ENCODE data around the gene SHANK1.

DNA sequence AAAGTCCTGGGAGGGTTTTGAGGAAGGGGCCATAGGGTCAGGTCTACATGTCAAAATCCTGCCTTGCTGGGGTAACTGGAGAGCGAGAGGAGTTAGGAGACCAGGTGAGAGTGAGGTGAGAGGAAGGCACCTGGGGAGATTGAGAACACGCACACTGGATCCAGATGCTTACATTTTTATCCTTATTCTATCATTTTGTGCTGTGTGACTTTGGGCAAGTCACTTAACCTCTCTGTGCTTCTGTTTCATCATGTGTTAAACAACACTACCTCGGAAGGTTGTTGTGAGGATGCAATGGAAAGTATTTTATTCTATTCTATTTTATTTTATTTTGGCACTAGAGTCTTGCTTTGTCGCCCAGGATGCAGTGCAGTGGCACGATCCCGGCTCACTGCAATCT lies 66.9 kb downstream of the SHANK1 start:
- TF ChIP-seq EZH2phosphoT487 (IDR thresholded peaks at IDR 0.05; ENCODE audit: insufficient read depth, low read depth) (no peak), EZH2 (IDR thresholded peaks at IDR 0.05; ENCODE audit: insufficient read depth, poor library complexity, severe bottlenecking) (no peak)
